Upper lobe of left lung (tissue), 4 donors: ENCODE measurements around the gene PLSCR3.

Experiments
- POLR2A ChIP-seq, 4 donors: fragments of 450-650 bp; IDR thresholded peaks; one replicate each; pipeline ENCODE4 v1.5.1; 2016 to 2017; ENCODE audit warnings: antibody characterized with exemption in 4 of 4, mild to moderate bottlenecking in 2 of 4
- TF ChIP-seq, protein P1 (sequence below), 6 experiments: fragments of 450-650 bp in 4 of 6; fragments of 200-600 bp in 2 of 6; sonication (generic) in 2 of 6; IDR thresholded peaks; one replicate each; pipeline ENCODE4 v1.5.1; 2016 to 2019; ENCODE audit warnings: antibody characterized with exemption in 6 of 6

DNA sequence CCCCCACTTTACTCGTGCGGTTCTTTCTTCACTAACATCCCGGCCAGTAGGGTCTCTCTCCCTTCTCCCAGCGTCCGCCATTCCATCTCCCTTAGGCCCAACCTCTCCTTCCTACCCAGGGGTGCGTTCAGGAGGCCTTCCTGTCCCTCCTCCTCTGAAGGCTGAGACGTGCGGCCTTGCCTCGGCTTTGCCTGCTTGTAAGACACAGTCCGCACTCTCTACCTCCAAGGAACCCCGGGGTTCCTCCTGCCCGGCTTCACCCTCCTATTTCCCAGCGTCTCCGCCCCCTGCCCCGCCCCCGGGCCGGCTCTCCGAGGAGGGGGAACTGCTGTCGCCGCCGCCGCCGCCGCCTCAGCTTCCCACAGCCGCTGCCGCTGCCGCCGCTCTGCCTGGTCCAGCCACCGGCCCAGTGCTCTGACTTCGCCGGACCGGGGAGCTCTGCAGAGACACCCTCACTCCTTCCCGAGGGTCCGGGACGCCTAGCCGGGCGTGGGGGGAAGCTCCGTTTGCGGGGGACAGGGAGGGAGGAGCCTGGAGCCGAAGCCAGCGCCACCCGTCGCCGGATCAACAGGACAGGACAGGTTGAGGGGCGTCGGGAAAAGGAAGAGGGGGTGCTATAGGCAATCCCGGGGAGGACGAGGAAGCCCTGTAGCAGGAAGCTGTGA lies 43.8 kb upstream of the PLSCR3 start:
- TF ChIP-seq, protein P1, sequence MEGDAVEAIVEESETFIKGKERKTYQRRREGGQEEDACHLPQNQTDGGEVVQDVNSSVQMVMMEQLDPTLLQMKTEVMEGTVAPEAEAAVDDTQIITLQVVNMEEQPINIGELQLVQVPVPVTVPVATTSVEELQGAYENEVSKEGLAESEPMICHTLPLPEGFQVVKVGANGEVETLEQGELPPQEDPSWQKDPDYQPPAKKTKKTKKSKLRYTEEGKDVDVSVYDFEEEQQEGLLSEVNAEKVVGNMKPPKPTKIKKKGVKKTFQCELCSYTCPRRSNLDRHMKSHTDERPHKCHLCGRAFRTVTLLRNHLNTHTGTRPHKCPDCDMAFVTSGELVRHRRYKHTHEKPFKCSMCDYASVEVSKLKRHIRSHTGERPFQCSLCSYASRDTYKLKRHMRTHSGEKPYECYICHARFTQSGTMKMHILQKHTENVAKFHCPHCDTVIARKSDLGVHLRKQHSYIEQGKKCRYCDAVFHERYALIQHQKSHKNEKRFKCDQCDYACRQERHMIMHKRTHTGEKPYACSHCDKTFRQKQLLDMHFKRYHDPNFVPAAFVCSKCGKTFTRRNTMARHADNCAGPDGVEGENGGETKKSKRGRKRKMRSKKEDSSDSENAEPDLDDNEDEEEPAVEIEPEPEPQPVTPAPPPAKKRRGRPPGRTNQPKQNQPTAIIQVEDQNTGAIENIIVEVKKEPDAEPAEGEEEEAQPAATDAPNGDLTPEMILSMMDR (IDR thresholded peaks at IDR 0.05), result no peak
- no peak for TF ChIP-seq POLR2A (IDR thresholded peaks at IDR 0.05)
